IPS DF 4.7 (cell line): ENCODE data around the gene FEZ2.

Experiments
- DNase-seq: peaks from one replicate; pipeline ENCODE4 v3.0.0-alpha.2; 2013; ENCODE audit warnings: low spot score; ENCODE audit errors: extremely low read depth

FEZ2 gene

DNA sequence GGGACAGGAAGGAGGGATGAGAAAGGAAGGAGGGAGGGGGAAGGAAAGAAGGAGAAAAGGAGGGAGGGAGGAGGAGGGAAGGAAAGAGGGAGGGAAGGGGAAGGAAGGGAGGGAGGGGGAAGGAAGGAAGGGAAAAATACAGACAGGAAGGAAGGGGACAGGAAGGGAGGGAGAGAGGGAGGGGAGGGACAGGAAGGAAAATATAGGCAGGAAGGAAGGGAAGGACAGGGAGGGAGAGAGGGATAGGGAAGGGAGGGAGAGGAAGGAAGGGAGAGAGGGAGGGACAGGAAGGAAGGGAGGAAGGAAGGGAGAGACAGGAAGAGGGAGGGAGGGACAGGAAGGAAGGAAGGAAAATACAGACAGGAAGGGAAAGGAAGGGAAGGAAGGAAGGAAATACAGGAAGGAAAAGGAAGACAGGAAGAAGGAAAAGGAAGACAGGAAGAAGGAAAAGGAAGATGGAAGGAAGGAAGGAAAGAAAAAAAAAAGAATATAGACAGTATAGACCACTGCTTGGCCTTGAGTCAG, 63.6 kb downstream of the FEZ2 start:
- no peak for DNase-seq

DNA sequence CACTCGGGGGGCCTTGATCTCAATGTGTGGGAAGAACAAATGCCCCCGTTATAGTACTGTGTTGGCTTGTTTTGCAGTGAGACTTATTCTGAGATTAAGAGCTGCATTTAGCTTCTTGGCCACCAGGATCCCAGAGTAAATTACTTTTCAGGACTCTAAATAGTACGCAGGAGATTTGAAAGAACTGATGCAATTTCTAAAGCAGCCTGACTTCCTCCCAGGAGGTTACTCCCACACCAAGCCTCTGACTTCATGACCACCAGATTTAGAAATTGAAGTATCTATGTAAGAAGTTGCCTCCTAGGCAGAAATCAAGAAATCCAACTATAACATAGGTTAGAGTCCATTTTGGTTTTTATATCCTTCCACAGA, 67.0 kb downstream of the FEZ2 start:
- no peak for DNase-seq

GRCh38 chr2:36530178-36530982, 67.6 kb downstream of the FEZ2 start:
- DNase-seq: no peak

DNA sequence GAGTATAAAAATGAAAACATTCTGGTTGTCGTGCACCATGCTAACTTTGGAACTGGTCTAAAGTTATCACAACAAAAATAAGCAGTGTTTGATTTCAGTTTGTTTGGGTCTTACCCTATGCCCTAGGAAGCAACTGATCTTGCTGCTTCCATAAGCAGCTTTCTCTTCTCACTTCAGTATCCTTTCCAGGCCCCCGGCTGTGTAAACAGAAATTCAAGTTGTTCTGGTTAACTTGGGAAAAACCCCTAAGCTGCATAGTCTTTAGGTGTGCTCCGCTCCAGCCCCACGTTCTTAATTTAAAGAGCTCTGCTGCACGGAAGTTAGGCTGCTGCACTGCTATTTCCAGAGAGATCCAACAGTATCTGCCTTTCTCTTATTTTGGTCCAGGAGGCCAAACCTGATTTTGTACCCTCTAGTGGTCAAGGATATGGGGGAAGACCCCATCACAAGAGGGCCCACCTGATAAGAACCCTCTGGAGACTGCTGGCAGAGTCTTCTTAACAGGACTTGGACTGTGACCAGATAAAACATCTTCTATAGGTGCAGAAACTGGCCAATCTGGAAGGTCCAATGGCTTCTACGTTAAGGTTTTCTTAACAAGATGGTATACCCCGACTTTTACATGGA, 69.1 kb downstream of the FEZ2 start:
- no peak for DNase-seq

DNA sequence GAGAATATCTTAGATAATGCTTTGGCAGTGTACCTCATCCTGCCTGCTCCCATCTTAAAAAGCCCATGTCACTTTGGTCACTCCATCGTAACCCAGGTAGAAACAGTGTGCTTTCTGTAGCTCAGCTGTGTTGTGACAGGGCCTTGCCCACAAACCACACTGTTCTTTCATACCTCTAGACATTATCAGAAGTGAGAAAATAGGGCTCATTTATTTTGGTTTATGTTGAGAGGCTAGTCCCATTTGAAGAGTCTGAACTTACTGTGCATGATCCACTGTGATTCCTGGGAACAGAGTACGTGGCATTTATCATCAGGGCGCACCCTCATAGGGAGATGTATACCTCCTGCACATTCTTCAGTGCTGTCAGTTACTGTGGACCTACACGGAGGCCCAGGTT, 69.7 kb downstream of the FEZ2 start:
- DNase-seq: no peak

- no peak for DNase-seq
Measured at GRCh38 chr2:36526226-36526625, 71.7 kb downstream of the FEZ2 start.

DNA sequence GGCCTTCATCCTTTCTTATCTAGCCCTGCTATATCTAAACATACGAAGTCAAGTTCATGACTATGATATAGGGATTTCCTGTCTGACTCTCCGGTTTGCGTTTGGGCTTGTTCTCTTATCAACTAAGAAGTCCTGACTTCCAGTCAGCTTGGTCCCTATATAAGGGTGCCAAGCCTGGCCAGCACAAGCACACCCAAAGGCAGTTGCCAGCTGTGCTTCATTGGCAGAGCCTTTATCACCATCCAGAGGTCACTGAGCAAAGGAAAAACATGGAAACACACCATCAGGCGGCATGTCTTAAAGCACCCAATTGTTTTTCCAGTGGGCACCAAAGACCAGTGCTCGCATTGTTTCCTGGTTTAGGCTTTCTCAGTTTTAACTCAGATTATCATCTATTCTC, 72.7 kb downstream of the FEZ2 start:
- DNase-seq: no peak

DNA sequence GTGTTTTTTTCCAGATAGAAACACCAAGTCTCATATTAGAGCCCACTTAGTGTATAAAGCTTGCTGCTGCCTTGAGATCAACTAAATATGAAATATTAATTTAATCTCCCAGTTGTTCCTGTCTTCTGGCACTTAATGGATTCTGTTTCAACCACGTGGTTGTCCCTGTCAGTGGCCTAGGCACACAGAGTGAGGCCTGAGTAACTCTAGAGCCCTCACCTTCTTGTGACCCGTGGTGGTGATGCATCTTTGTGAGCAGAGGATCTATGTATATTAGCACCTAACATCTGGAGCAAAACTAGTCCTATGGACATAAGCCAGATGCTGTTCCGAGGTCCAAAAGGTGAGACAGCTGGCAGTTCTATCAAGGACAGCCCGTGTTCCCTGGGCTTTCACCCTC, 74.8 kb downstream of the FEZ2 start:
- DNase-seq: no peak

- no peak for DNase-seq
Measured at GRCh38 chr2:36520431-36520830, 77.5 kb downstream of the FEZ2 start.

- no peak for DNase-seq
Measured at GRCh38 chr2:36516136-36516870, 81.7 kb downstream of the FEZ2 start.

GRCh38 chr2:36515538-36515937, 82.4 kb downstream of the FEZ2 start:
- DNase-seq: no peak

- no peak for DNase-seq
Measured at GRCh38 chr2:36513661-36514060, 84.3 kb downstream of the FEZ2 start.

GRCh38 chr2:36512705-36513104, 85.3 kb downstream of the FEZ2 start:
- no peak for DNase-seq

DNA sequence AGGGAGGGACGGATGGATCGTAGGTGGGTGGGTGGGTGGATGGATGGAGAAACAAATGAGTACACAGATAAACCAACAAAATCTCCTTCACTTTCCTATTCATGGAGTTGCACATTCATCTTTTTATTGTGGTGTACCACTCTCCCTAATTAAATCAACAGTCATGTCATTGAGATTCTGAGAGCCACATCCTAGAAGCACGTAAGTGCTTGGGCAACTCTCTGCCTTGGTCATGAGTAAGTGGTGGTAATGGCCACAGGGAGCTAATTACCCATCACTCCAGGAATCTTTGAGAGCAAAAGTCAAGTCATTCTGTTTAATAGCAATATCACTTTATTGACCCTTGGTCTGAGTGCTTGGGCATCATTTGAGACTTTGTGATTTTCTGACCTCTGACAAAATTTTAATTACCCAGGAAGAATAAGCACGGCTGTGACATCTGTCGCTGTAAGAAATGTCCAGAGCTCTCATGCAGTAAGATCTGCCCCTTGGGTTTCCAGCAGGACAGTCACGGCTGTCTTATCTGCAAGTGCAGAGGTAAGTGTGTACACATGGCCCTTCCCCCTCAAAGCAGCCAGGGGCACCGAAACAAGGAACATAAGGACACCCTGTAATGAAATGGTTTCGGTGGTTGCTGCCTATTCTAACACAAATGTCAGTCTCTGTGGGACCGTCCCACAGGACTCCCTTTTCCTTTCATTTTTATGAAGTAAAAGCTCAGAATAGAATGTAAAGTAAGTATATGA, 85.9 kb downstream of the FEZ2 start:
- no peak for DNase-seq

GRCh38 chr2:36509075-36509474, 88.9 kb downstream of the FEZ2 start:
- no peak for DNase-seq

GRCh38 chr2:36507408-36507812, 90.6 kb downstream of the FEZ2 start:
- peak; percentile 75 for DNase-seq
